ENCODE measurements around the gene LRRC74A. TPM values are rescaled to one million over a fixed set of nuclear protein-coding genes. Genes with fewer than 3 reads are reported as not detected.

LRRC74A gene
- polyA plus RNA-seq (2012; ENCODE audit: insufficient read length, low read depth): not detected

DNA sequence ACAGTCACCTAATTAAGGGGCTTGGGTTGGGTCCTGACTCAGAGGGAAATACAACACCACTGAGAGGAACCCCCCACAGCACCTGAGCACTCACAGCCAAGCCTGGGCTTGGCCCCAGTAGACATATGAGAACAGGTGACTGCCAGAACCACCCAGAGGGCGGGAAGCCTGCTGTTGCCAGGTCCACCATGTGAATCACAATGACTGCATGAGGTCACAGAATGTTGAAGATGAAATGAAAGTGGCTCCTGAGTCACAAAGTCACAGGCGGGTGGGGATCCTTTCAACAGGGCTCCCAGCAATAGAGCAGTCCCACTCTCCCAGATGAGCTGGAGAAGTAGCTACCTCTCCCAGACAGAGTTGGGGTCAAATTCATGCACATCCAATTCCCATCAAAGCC is at the start of gene LRRC74A:
LRRC74A (plus strand) TSS at position 287 of the 400 bp plus-strand sequence. CDS start 290 bp downstream, outside the sequence.
- TF ChIP-seq FOXP2 (optimal IDR thresholded peaks at IDR 0.05; ENCODE audit: borderline replicate concordance, extremely low read depth, extremely low read length, insufficient read depth) (no peak), POLR2AphosphoS5 (IDR thresholded peaks at IDR 0.05; ENCODE audit: low read depth, low read length) (no peak), TAF1 (IDR thresholded peaks at IDR 0.05; ENCODE audit: borderline replicate concordance, insufficient read depth, low read length) (no peak), SIN3A (IDR thresholded peaks at IDR 0.05; ENCODE audit: borderline replicate concordance, insufficient read depth, low read length) (no peak)
- TF ChIP-seq, protein P1, sequence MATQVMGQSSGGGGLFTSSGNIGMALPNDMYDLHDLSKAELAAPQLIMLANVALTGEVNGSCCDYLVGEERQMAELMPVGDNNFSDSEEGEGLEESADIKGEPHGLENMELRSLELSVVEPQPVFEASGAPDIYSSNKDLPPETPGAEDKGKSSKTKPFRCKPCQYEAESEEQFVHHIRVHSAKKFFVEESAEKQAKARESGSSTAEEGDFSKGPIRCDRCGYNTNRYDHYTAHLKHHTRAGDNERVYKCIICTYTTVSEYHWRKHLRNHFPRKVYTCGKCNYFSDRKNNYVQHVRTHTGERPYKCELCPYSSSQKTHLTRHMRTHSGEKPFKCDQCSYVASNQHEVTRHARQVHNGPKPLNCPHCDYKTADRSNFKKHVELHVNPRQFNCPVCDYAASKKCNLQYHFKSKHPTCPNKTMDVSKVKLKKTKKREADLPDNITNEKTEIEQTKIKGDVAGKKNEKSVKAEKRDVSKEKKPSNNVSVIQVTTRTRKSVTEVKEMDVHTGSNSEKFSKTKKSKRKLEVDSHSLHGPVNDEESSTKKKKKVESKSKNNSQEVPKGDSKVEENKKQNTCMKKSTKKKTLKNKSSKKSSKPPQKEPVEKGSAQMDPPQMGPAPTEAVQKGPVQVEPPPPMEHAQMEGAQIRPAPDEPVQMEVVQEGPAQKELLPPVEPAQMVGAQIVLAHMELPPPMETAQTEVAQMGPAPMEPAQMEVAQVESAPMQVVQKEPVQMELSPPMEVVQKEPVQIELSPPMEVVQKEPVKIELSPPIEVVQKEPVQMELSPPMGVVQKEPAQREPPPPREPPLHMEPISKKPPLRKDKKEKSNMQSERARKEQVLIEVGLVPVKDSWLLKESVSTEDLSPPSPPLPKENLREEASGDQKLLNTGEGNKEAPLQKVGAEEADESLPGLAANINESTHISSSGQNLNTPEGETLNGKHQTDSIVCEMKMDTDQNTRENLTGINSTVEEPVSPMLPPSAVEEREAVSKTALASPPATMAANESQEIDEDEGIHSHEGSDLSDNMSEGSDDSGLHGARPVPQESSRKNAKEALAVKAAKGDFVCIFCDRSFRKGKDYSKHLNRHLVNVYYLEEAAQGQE (IDR thresholded peaks at IDR 0.05; ENCODE audit: insufficient read depth in 1 of 2, low read depth in 2 of 2, low read length in 2 of 2): no peak

DNA sequence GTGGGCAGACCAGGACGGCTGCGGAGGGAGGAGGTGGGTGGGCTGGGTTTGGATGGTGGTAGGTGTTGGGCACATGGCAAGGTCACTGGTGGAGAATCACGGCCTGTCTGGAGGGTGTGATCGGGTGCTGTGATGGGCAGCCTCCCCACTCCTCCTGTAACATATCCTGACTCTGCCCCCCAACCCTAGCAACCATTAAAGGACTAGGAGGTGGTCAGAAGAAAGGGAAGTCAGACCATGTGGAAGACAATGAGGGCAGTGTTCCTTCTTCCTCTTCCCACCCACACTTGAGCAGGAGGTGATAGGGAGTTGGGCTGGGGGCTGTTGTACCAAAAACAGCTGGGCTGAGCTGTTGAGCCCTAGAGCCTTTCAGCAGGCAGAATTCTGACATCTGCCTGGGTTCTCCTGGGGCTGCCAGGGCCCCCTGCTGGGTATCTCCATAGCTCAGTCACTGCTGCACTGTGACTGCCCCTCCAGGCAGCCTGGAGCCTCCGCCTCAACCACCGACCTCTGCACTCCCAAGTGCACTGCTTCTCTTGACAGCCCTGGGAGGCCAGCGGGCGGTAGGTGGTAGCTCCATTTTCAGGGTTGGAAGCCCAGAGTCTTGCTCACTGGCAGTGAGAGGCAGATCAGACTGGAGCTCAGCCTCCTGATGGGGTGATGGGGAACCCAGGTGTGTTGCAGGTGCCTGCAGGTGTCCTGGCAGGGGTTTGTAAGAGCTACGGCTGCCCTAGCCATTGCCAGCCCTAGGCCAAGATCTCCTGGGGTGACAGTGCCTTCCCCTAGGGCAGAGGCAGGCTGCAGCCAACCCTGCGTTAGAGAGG is 49.6 kb upstream of the LRRC74A start:
- TF ChIP-seq, protein P1 (IDR thresholded peaks at IDR 0.05; ENCODE audit: insufficient read depth in 1 of 2, low read depth in 2 of 2, low read length in 2 of 2): no peak
- no peak for TF ChIP-seq SIN3A (IDR thresholded peaks at IDR 0.05; ENCODE audit: borderline replicate concordance, insufficient read depth, low read length)
- TF ChIP-seq POLR2AphosphoS5 (IDR thresholded peaks at IDR 0.05; ENCODE audit: low read depth, low read length): no peak
- no peak for TF ChIP-seq TAF1 (IDR thresholded peaks at IDR 0.05; ENCODE audit: borderline replicate concordance, insufficient read depth, low read length)
- TF ChIP-seq FOXP2 (optimal IDR thresholded peaks at IDR 0.05; ENCODE audit: borderline replicate concordance, extremely low read depth, extremely low read length, insufficient read depth): no peak

DNA sequence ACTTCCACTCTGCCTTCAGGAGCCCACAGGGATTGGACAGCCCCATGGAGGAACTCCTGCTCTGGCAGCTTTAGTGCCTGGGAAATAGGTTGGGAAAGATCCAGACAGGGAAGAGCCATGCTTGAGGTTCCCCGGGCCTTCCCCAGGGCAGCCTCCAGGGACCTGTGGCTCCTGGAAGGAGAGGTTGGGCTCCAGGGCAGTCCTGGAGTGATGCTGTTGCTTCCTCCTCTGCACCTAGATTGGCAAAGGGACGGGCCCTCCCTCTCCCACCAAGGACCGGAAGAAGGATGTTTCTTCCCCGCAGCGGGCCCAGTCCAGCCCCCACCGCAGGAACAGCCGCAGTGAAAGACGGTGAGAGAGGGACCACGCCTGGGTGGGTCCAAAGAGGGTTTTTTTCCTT is 48.5 kb upstream of the LRRC74A start:
- TF ChIP-seq, protein P1 (IDR thresholded peaks at IDR 0.05; ENCODE audit: insufficient read depth in 1 of 2, low read depth in 2 of 2, low read length in 2 of 2): no peak
- TF ChIP-seq POLR2AphosphoS5 (IDR thresholded peaks at IDR 0.05; ENCODE audit: low read depth, low read length) (no peak), TAF1 (IDR thresholded peaks at IDR 0.05; ENCODE audit: borderline replicate concordance, insufficient read depth, low read length) (no peak)

DNA sequence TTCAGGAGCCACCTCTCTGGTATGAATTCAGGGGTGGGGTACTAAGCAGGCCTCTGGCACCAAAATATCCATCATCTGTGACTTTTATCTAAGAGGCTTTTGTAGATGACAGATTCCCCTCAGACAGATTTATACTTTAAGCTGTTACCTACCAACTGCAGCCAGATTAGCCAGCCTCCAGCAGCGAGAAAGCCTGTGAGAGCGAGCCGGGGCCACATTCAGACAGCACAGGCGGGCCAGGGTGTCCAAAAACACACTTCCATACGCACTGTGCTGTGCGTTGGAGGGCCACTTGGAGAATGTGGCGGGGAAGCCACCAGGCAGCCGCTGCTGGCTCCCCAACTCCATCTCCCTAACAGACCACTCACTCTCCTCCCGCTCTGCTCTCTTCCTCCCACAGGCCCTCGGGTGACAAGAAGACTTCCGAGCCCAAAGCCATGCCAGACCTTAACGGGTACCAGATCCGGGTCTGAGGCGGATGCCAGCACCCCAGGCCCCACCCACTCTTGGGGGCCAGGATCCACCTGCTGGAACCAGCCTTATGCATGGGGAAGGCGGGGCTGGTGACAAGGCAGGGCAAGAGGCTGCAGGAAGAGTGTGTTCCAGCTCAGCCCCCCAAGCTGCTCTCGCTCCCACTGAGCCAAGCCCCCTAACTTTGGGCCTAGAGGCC is 47.5 kb upstream of the LRRC74A start:
- TF ChIP-seq FOXP2 (optimal IDR thresholded peaks at IDR 0.05; ENCODE audit: borderline replicate concordance, extremely low read depth, extremely low read length, insufficient read depth) (no peak), POLR2AphosphoS5 (IDR thresholded peaks at IDR 0.05; ENCODE audit: low read depth, low read length) (no peak), TAF1 (IDR thresholded peaks at IDR 0.05; ENCODE audit: borderline replicate concordance, insufficient read depth, low read length) (no peak), SIN3A (IDR thresholded peaks at IDR 0.05; ENCODE audit: borderline replicate concordance, insufficient read depth, low read length) (no peak)
- TF ChIP-seq, protein P1 (IDR thresholded peaks at IDR 0.05; ENCODE audit: insufficient read depth in 1 of 2, low read depth in 2 of 2, low read length in 2 of 2): no peak
